ENCODE results near the gene BTBD2. TPM values are rescaled to one million over a fixed set of nuclear protein-coding genes. Genes with fewer than 3 reads are reported as not detected.

BTBD2 gene
- polyA plus RNA-seq, 1 donor from 2014 or later: 46.1 TPM

DNA sequence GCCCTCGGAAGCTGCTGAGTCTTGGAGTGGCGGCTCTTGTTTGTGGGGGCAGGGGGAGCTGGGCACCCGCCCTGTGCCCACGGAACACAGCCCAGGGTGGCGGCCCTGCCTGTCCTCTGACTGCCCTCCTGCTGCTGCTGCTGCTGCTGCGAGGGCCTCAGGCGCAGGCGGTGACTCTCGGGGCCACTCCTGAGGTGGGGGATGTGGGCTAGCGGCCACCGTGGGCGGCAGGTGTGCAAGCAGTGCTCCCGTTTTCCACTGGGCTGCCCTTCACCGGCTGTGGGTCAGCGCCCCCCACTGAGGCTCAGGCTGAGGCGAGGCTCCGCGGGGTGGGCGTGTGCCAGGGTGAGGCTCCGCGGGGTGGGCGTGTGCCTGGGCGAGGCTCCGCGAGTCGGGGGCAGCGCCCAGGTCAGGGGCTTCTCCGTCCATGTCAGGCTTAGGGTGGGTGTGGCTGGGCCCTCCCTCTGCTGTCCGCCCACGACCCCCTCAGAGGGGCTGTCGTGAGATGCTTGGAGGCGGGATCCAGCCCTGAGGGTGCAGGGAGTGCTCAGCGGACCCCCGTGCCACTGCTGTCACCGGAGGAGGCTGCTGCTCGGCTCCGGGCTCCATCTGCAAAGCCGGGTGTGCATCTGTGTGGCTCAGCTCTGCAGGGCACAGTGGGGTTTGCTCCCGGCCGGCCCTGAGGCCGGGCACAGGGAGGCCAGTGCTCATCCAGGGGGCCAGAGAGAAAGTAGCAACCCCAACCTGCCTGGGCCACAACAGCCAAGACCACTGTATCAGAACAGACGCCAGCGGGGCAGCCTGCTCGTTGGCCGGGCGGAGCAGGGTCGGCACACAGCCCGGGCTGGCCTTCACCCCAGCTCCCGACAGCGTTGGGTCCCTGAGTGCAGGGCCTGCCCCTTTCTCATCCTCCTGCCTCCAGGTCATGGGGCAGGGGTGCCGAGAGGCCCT lies 60.1 kb downstream of the BTBD2 start:
- Histone ChIP-seq H3K36me3 (ENCODE audit: insufficient read depth, low read length) (no peaks in the 10 kb centered on the region), H3K27me3 (ENCODE audit: insufficient read depth, low read depth, low read length) (no peaks in the 10 kb centered on the region), H4K20me1 (ENCODE audit: insufficient read depth) (no peaks in the 10 kb centered on the region), H3K27ac (ENCODE audit: low read length) (no peak overlapping the region), H3K9ac (ENCODE audit: low read length) (no peak overlapping the region), H3K4me3 (ENCODE audit: low read length) (no peak overlapping the region), H2AFZ (ENCODE audit: low read depth, low read length) (no peak overlapping the region), H3K9me2 (ENCODE audit: insufficient read depth, low read length) (no peaks in the 10 kb centered on the region), H3K79me2 (replicated peaks; ENCODE audit: insufficient read depth, low read length) (peaks cover 26% of the 10 kb centered on the region), H3K4me2 (ENCODE audit: low read length) (no peak overlapping the region), H3F3A (ENCODE audit: insufficient read depth, low read length, poor library complexity, severe bottlenecking) (no peaks in the 10 kb centered on the region), H3K9me3 (ENCODE audit: low read length) (no peaks in the 10 kb centered on the region)
- no peak for TF ChIP-seq POLR2AphosphoS5 (IDR thresholded peaks at IDR 0.05)

DNA sequence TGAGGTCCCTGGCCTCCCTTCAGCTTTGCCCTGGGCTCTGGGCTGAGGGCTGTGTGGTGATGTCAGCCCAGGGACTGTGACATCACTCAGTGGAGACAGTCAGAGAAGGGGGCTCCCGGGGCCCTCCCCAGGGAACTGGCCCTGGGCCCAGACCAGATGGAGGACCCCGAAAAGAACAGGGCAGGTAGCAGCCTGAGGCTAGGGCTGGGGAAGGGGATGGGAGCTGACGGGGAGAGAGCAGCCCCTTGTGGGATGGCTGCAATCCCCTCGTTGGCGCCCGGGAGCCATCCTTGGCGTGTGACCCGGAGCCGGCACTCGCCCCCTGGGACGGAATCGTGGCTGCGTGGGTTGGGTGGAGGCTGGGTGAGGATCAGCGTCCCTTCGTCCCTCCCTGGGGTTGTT lies 61.0 kb downstream of the BTBD2 start:
- Histone ChIP-seq H3K27ac (ENCODE audit: low read length) (no peak overlapping the region), H3K36me3 (ENCODE audit: insufficient read depth, low read length) (no peaks in the 10 kb centered on the region), H3K4me2 (ENCODE audit: low read length) (no peak overlapping the region), H2AFZ (ENCODE audit: low read depth, low read length) (no peak overlapping the region), H3K27me3 (ENCODE audit: insufficient read depth, low read depth, low read length) (no peaks in the 10 kb centered on the region), H3K9me3 (ENCODE audit: low read length) (no peaks in the 10 kb centered on the region), H3K4me3 (ENCODE audit: low read length) (no peak overlapping the region), H4K20me1 (ENCODE audit: insufficient read depth) (no peaks in the 10 kb centered on the region), H3K9ac (ENCODE audit: low read length) (no peak overlapping the region), H3K9me2 (ENCODE audit: insufficient read depth, low read length) (no peaks in the 10 kb centered on the region), H3K79me2 (replicated peaks; ENCODE audit: insufficient read depth, low read length) (peaks cover 31% of the 10 kb centered on the region), H3F3A (ENCODE audit: insufficient read depth, low read length, poor library complexity, severe bottlenecking) (no peaks in the 10 kb centered on the region)
- TF ChIP-seq MXI1 (conservative IDR thresholded peaks at IDR 0.05; ENCODE audit: poor library complexity, severe bottlenecking) (no peak), TAF1 (IDR thresholded peaks at IDR 0.05; ENCODE audit: low read depth) (no peak), EP300 (conservative IDR thresholded peaks at IDR 0.05; ENCODE audit: poor library complexity, severe bottlenecking) (no peak), EZH2 (IDR thresholded peaks at IDR 0.05; ENCODE audit: borderline replicate concordance, insufficient read depth, low read length, poor library complexity, severe bottlenecking) (no peak), SMC3 (conservative IDR thresholded peaks at IDR 0.05; ENCODE audit: poor library complexity) (no peak), RAD21 (conservative IDR thresholded peaks at IDR 0.05) (no peak), POLR2AphosphoS5 (IDR thresholded peaks at IDR 0.05) (no peak)
- TF ChIP-seq, protein P1, sequence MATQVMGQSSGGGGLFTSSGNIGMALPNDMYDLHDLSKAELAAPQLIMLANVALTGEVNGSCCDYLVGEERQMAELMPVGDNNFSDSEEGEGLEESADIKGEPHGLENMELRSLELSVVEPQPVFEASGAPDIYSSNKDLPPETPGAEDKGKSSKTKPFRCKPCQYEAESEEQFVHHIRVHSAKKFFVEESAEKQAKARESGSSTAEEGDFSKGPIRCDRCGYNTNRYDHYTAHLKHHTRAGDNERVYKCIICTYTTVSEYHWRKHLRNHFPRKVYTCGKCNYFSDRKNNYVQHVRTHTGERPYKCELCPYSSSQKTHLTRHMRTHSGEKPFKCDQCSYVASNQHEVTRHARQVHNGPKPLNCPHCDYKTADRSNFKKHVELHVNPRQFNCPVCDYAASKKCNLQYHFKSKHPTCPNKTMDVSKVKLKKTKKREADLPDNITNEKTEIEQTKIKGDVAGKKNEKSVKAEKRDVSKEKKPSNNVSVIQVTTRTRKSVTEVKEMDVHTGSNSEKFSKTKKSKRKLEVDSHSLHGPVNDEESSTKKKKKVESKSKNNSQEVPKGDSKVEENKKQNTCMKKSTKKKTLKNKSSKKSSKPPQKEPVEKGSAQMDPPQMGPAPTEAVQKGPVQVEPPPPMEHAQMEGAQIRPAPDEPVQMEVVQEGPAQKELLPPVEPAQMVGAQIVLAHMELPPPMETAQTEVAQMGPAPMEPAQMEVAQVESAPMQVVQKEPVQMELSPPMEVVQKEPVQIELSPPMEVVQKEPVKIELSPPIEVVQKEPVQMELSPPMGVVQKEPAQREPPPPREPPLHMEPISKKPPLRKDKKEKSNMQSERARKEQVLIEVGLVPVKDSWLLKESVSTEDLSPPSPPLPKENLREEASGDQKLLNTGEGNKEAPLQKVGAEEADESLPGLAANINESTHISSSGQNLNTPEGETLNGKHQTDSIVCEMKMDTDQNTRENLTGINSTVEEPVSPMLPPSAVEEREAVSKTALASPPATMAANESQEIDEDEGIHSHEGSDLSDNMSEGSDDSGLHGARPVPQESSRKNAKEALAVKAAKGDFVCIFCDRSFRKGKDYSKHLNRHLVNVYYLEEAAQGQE (IDR thresholded peaks at IDR 0.05; ENCODE audit: borderline replicate concordance): no peak
- TF ChIP-seq, protein P2, sequence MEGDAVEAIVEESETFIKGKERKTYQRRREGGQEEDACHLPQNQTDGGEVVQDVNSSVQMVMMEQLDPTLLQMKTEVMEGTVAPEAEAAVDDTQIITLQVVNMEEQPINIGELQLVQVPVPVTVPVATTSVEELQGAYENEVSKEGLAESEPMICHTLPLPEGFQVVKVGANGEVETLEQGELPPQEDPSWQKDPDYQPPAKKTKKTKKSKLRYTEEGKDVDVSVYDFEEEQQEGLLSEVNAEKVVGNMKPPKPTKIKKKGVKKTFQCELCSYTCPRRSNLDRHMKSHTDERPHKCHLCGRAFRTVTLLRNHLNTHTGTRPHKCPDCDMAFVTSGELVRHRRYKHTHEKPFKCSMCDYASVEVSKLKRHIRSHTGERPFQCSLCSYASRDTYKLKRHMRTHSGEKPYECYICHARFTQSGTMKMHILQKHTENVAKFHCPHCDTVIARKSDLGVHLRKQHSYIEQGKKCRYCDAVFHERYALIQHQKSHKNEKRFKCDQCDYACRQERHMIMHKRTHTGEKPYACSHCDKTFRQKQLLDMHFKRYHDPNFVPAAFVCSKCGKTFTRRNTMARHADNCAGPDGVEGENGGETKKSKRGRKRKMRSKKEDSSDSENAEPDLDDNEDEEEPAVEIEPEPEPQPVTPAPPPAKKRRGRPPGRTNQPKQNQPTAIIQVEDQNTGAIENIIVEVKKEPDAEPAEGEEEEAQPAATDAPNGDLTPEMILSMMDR (IDR thresholded peaks at IDR 0.05; ENCODE audit: poor library complexity, severe bottlenecking): no peak

All from neural cell (in vitro differentiated cells).